ENCODE results near the gene C11orf86. TPM values are rescaled to one million over a fixed set of nuclear protein-coding genes. Genes with fewer than 3 reads are reported as not detected.

C11orf86 gene
- total RNA-seq, 1 donor from 2014 or later: not detected

GRCh38 chr11:66979336-66979980, 4.4 kb downstream of the C11orf86 start:
- no peak for TF ChIP-seq CTCF (conservative IDR thresholded peaks at IDR 0.05; ENCODE audit: low read depth, low read length)
- H3K4me3 ChIP-seq (ENCODE audit: low read depth, low read length): no peak overlapping the region
- no peak for DNase-seq (ENCODE audit: low read depth)

GRCh38 chr11:66981976-66982578, 7.0 kb downstream of the C11orf86 start:
- TF ChIP-seq CTCF (conservative IDR thresholded peaks at IDR 0.05; ENCODE audit: low read depth, low read length): no peak
- H3K4me3 ChIP-seq (ENCODE audit: low read depth, low read length): no peak overlapping the region
- no peak for DNase-seq (ENCODE audit: low read depth)

GRCh38 chr11:66983275-66983924, 8.3 kb downstream of the C11orf86 start:
- no peak for DNase-seq (ENCODE audit: low read depth)
- TF ChIP-seq CTCF (conservative IDR thresholded peaks at IDR 0.05; ENCODE audit: low read depth, low read length): no peak
- H3K4me3 ChIP-seq (ENCODE audit: low read depth, low read length): no peak overlapping the region

- no peak for DNase-seq (ENCODE audit: low read depth)
- no peak overlapping the region for H3K4me3 ChIP-seq (ENCODE audit: low read depth, low read length)
- no peak for TF ChIP-seq CTCF (conservative IDR thresholded peaks at IDR 0.05; ENCODE audit: low read depth, low read length)
Observed at GRCh38 chr11:66985508-66986177, 10.5 kb downstream of the C11orf86 start.

- no peak overlapping the region for H3K4me3 ChIP-seq (ENCODE audit: low read depth, low read length)
- DNase-seq (ENCODE audit: low read depth): no peak
- TF ChIP-seq CTCF (conservative IDR thresholded peaks at IDR 0.05; ENCODE audit: low read depth, low read length): no peak
Observed at GRCh38 chr11:66986178-66986545, 11.1 kb downstream of the C11orf86 start.

GRCh38 chr11:66987158-66987620, 12.1 kb downstream of the C11orf86 start:
- no peak for DNase-seq (ENCODE audit: low read depth)
- no peak overlapping the region for H3K4me3 ChIP-seq (ENCODE audit: low read depth, low read length)
- TF ChIP-seq CTCF (conservative IDR thresholded peaks at IDR 0.05; ENCODE audit: low read depth, low read length): no peak
